Right lobe of liver (tissue), 4 donors: ENCODE measurements around the gene ARSA.

Experiments used
- CTCF ChIP-seq, 4 donors: fragments of 200-600 bp in 3 of 4; fragments of 450-650 bp in 1 of 4; IDR thresholded peaks; one replicate each; pipeline versions ENCODE4 v1.5.1 to v1.8.0; 2016 to 2022; ENCODE audit warnings: antibody characterized with exemption in 4 of 4, mild to moderate bottlenecking in 2 of 4
- POLR2A ChIP-seq: fragments of 450-650 bp; IDR thresholded peaks from one replicate; pipeline ENCODE4 v1.6.1; 2017; ENCODE audit warnings: antibody characterized with exemption, mild to moderate bottlenecking
- donor health status: DM: no; HTN: no; CAD: no.
- donor health status: DM: no; HTN: no; CAD: no.
- donor health status: DM: no; HTN: yes; CAD: no.

GRCh38 chr22:50602338-50602700 is 25.6 kb downstream of the ARSA start:
- TF ChIP-seq POLR2A (no peak), CTCF (IDR thresholded peaks at IDR 0.05) (no peak)
